ENCODE data around the gene EYA2. TPM values are rescaled to one million over a fixed set of nuclear protein-coding genes. Genes with fewer than 3 reads are reported as not detected.
"Not testable (repeated sequence)": the region's sequence is repeated elsewhere in the genome, so short reads cannot be mapped to it uniquely, and the experiment has no call there.

Gene EYA2
- polyA plus RNA-seq, 5 donors: 0.80 to 2.7 (median 1.3) TPM

GRCh38 chr20:47173596-47174216 lies 279.1 kb downstream of the EYA2 start:
- no peak for DNase-seq

- DNase-seq: no peak
These were observed 280.0 kb downstream of the EYA2 start for GRCh38 chr20:47174456-47175243.

GRCh38 chr20:47175493-47175892 lies 280.9 kb downstream of the EYA2 start:
- no peak for DNase-seq

GRCh38 chr20:47176217-47176616 lies 281.6 kb downstream of the EYA2 start:
- DNase-seq: not testable (repeated sequence)

GRCh38 chr20:47178277-47178676 lies 283.6 kb downstream of the EYA2 start:
- DNase-seq: no peak

GRCh38 chr20:47178851-47179250 lies 284.2 kb downstream of the EYA2 start:
- no peak for DNase-seq

- no peak for DNase-seq
These were observed 284.6 kb downstream of the EYA2 start for GRCh38 chr20:47179267-47179666.

- no peak for DNase-seq
These were observed 286.6 kb downstream of the EYA2 start for GRCh38 chr20:47181056-47181862.

- DNase-seq: no peak
These were observed 288.7 kb downstream of the EYA2 start for GRCh38 chr20:47183367-47183766.

- no peak for DNase-seq
These were observed 293.0 kb downstream of the EYA2 start for GRCh38 chr20:47187450-47188195.

- no peak for DNase-seq
These were observed 293.9 kb downstream of the EYA2 start for GRCh38 chr20:47188540-47188939.

GRCh38 chr20:47189060-47189459 lies 294.4 kb downstream of the EYA2 start:
- no peak for DNase-seq

GRCh38 chr20:47191074-47191673 lies 296.5 kb downstream of the EYA2 start:
- no peak for DNase-seq

GRCh38 chr20:47191956-47192355 lies 297.3 kb downstream of the EYA2 start:
- no peak for DNase-seq

GRCh38 chr20:47195573-47195972 lies 300.9 kb downstream of the EYA2 start:
- DNase-seq: no peak

GRCh38 chr20:47196091-47197081 lies 301.7 kb downstream of the EYA2 start:
- peak; percentile 33 to 45 for DNase-seq

- no peak for DNase-seq
These were observed 303.6 kb downstream of the EYA2 start for GRCh38 chr20:47198254-47198671.

GRCh38 chr20:47198996-47199552 lies 304.4 kb downstream of the EYA2 start:
- no peak for DNase-seq

GRCh38 chr20:47201074-47201730 lies 306.6 kb downstream of the EYA2 start:
- no peak for DNase-seq
